Measurements from ENCODE around the gene RHD. TPM values are rescaled to one million over a fixed set of nuclear protein-coding genes. Genes with fewer than 3 reads are reported as not detected.
"Not testable (repeated sequence)": the region's sequence is repeated elsewhere in the genome, so short reads cannot be mapped to it uniquely, and the experiment has no call there.

RHD gene
- polyA plus RNA-seq, 1 of the 3 experiments (the other 2 are of a cell fraction), result not detected

DNA sequence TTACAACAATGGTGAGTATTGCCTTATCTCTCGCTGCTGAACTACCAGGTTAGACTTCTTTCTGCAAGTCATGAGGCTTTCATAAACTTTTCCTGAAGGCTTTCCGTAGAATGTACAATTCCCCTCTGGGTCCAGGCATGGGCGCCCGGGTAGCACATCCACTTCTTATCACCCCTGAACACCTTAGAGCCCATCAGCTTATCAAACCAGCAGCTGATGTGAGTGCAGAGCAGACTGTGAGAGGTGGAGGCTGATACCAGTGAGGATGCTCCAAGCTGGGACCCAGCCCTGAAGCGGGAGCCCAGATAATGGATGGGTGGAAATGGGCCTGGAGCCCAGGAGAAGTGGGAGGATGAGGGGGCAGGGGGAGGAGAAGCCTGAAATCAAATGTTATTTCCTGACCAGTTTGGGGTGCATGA is 7.4 kb downstream of the RHD start:
- H3K27me3 ChIP-seq (ENCODE audit: insufficient read depth); H3K9ac ChIP-seq; H2AFZ ChIP-seq (ENCODE audit: low read depth); DNase-seq; H3K9me2 ChIP-seq; H3K4me3 ChIP-seq (ENCODE audit: low read depth in 2 of 2, low read length in 1 of 2); H3F3A ChIP-seq (replicated peaks; ENCODE audit: insufficient read depth); H4K20me1 ChIP-seq (ENCODE audit: insufficient read depth); H3K9me3 ChIP-seq; CTCF ChIA-PET; H3K4me2 ChIP-seq; H3K4me1 ChIP-seq (ENCODE audit: control insufficient read depth in 1 of 2, insufficient read depth in 2 of 2, low read depth in 1 of 2, low read length in 1 of 2); H3K79me2 ChIP-seq (ENCODE audit: insufficient read depth); H3K36me3 ChIP-seq (replicated peaks in 1 of 2; ENCODE audit: control insufficient read depth in 1 of 2, insufficient read depth in 2 of 2, low read length in 1 of 2); H3K27ac ChIP-seq (ENCODE audit: low read depth in 2 of 2, low read length in 1 of 2): not testable (repeated sequence)
- WGBS (ENCODE audit: low lambda C conversion rate), result no CpG with 5 or more reads among the region's 5 CpGs
- POLR2A ChIA-PET, result interaction anchor here (0.6 kb wide), 1 partner anchor 32 kb away, joined by 5 read pairs; the partner anchor contains the start of gene RSRP1

DNA sequence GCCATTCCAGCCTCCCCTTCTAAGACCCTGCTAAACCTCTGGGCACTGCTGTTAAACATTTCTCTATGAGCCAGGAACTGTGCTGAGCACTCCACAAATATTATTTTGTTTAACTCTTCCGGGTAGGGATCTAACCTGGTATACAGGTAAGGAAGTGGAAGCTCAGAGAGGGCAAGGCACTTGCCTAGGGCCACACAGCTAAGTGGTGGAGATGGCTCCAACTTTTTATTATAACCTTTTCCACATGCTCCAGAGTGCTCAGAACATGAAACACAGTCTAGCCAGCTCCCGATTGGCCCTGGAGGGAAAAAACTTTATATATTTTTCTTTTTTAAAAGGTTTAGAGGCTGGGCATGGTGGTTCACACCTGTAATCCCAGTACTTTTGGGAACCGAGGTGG is 13.6 kb downstream of the RHD start:
- CTCF ChIA-PET, result interaction anchor here (0.6 kb wide), 1 partner anchor 206 kb away, joined by 3 read pairs; no protein-coding TSS in a partner anchor
- DNase-seq; POLR2A ChIA-PET; H3K4me2 ChIP-seq; H3K27ac ChIP-seq (ENCODE audit: low read depth in 2 of 2, low read length in 1 of 2); H3K79me2 ChIP-seq (ENCODE audit: insufficient read depth); H4K20me1 ChIP-seq (ENCODE audit: insufficient read depth); H3K4me3 ChIP-seq (ENCODE audit: low read depth in 2 of 2, low read length in 1 of 2); H3K9me2 ChIP-seq; H3K4me1 ChIP-seq (ENCODE audit: control insufficient read depth in 1 of 2, insufficient read depth in 2 of 2, low read depth in 1 of 2, low read length in 1 of 2); H2AFZ ChIP-seq (ENCODE audit: low read depth); H3K9me3 ChIP-seq; H3K27me3 ChIP-seq (ENCODE audit: insufficient read depth); H3K9ac ChIP-seq; H3K36me3 ChIP-seq (replicated peaks in 1 of 2; ENCODE audit: control insufficient read depth in 1 of 2, insufficient read depth in 2 of 2, low read length in 1 of 2); H3F3A ChIP-seq (replicated peaks; ENCODE audit: insufficient read depth): not testable (repeated sequence)
- 50% methylated on average over 3 of the region's 3 CpGs for WGBS (ENCODE audit: low lambda C conversion rate)

DNA sequence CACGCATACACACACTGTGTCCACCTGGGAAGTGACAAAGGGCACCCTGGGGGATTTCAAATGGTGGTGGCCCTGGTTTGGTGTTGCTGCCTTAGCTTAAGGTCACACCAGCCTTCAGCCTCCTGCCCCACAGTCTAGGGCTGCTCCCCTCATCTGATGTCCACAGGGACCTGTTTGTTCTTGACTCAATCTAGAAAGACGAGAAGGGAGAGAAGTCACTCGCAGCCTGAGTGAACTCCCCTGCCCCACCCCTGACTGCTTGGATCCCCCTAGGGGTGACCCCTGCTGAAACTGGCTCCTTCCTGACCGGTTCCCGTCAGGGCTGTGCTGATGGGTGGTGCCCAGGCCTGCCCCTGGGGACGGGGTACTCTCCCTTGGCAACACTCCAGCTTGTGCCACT is 14.9 kb downstream of the RHD start:
- H3K4me2 ChIP-seq; H3K9me2 ChIP-seq; H3K27me3 ChIP-seq (ENCODE audit: insufficient read depth); H3F3A ChIP-seq (replicated peaks; ENCODE audit: insufficient read depth); H3K4me3 ChIP-seq (ENCODE audit: low read depth in 2 of 2, low read length in 1 of 2); H3K36me3 ChIP-seq (replicated peaks in 1 of 2; ENCODE audit: control insufficient read depth in 1 of 2, insufficient read depth in 2 of 2, low read length in 1 of 2); H4K20me1 ChIP-seq (ENCODE audit: insufficient read depth); DNase-seq; POLR2A ChIA-PET; H3K79me2 ChIP-seq (ENCODE audit: insufficient read depth); H3K9ac ChIP-seq; H3K9me3 ChIP-seq; H2AFZ ChIP-seq (ENCODE audit: low read depth); H3K4me1 ChIP-seq (ENCODE audit: control insufficient read depth in 1 of 2, insufficient read depth in 2 of 2, low read depth in 1 of 2, low read length in 1 of 2); H3K27ac ChIP-seq (ENCODE audit: low read depth in 2 of 2, low read length in 1 of 2): not testable (repeated sequence)
- CTCF ChIA-PET, result interaction anchor here (0.6 kb wide), 1 partner anchor 118 kb away, joined by 3 read pairs; no protein-coding TSS in a partner anchor
- WGBS (ENCODE audit: low lambda C conversion rate), result 94% methylated on average over 2 of the region's 6 CpGs

DNA sequence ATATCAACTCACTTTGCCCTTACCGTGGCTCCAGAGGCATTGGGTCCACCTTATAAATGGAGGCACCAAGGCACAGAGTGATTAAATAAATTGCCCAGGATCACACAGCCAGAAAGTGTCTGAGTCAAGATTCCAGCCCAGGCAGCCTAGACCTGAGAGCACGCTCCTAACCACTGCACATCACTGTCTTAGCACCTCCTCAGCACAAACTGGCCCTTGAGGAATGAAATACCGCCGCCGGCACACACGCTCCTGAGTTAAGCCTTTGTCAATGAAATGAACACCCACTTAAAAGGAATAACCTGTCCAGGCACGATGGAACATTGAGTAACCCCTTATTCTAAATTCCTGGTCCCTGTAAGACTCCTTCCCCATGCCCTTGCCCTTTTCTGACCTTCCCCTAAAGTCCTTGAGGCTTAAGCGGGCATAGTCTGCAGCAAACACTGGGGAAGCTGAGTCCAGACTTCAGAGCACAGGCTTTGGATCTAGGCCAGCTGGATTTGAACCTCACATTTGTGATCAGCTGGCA is 16.3 kb downstream of the RHD start:
- H4K20me1 ChIP-seq (ENCODE audit: insufficient read depth); H3K79me2 ChIP-seq (ENCODE audit: insufficient read depth); H3K9me2 ChIP-seq; H3K4me1 ChIP-seq (ENCODE audit: control insufficient read depth in 1 of 2, insufficient read depth in 2 of 2, low read depth in 1 of 2, low read length in 1 of 2); POLR2A ChIA-PET; H3K4me2 ChIP-seq; H3F3A ChIP-seq (replicated peaks; ENCODE audit: insufficient read depth); H3K9me3 ChIP-seq; DNase-seq; CTCF ChIA-PET; H3K27ac ChIP-seq (ENCODE audit: low read depth in 2 of 2, low read length in 1 of 2); H3K36me3 ChIP-seq (replicated peaks in 1 of 2; ENCODE audit: control insufficient read depth in 1 of 2, insufficient read depth in 2 of 2, low read length in 1 of 2); H2AFZ ChIP-seq (ENCODE audit: low read depth); H3K9ac ChIP-seq; H3K4me3 ChIP-seq (ENCODE audit: low read depth in 2 of 2, low read length in 1 of 2); H3K27me3 ChIP-seq (ENCODE audit: insufficient read depth): not testable (repeated sequence)
- 71% methylated on average over 2 of the region's 8 CpGs for WGBS (ENCODE audit: low lambda C conversion rate)

DNA sequence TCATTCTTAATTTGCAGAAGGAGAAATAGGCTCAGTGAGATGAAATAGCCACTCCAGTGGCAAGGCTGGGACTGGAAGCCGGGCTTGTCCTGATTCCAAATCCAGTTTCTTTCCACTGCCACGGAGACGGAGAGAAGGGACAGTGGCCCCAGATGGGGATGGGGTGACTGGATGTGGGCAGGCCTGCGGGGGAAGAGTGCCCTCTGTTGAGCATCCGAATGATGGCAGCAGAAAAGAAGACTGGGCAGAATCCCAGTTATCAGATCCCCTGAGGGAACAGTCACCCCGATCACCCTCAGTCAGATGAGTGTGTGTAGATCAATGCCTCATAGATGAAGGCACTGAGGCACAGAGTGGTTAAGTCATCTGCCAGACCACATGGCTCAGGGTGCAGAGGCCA is 17.7 kb downstream of the RHD start:
- H3K27me3 ChIP-seq (ENCODE audit: insufficient read depth); H3K27ac ChIP-seq (ENCODE audit: low read depth in 2 of 2, low read length in 1 of 2); H3K79me2 ChIP-seq (ENCODE audit: insufficient read depth); H3K9me2 ChIP-seq; H4K20me1 ChIP-seq (ENCODE audit: insufficient read depth); H2AFZ ChIP-seq (ENCODE audit: low read depth); H3K4me2 ChIP-seq; DNase-seq; POLR2A ChIA-PET; H3K4me3 ChIP-seq (ENCODE audit: low read depth in 2 of 2, low read length in 1 of 2); H3K9ac ChIP-seq; H3K9me3 ChIP-seq; H3F3A ChIP-seq (replicated peaks; ENCODE audit: insufficient read depth); H3K4me1 ChIP-seq (ENCODE audit: control insufficient read depth in 1 of 2, insufficient read depth in 2 of 2, low read depth in 1 of 2, low read length in 1 of 2); H3K36me3 ChIP-seq (replicated peaks in 1 of 2; ENCODE audit: control insufficient read depth in 1 of 2, insufficient read depth in 2 of 2, low read length in 1 of 2); CTCF ChIA-PET: not testable (repeated sequence)
- WGBS (ENCODE audit: low lambda C conversion rate), result no CpG with 5 or more reads among the region's 6 CpGs

DNA sequence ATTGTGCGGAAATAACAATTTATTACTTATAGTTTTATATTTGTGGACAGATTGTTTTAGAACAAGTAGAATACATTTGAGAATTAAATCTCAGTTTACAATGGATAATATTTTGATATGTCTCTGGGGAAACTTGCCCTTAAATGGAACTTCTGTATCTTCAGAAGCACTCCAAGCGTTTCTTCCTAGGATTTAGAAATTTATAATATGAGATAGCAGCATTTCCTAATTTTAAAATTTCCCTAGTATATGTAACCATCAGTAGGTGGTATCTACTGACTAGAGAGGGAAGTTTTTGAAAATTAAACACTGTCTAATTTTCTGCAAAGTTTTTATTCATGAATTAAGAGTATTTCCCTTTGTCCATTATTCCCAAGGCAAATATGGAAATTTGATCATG is 21.1 kb downstream of the RHD start:
- H3K4me3 ChIP-seq (ENCODE audit: low read depth in 2 of 2, low read length in 1 of 2); H3K9me3 ChIP-seq; DNase-seq; POLR2A ChIA-PET; H3K9ac ChIP-seq; H3K79me2 ChIP-seq (ENCODE audit: insufficient read depth); H3F3A ChIP-seq (replicated peaks; ENCODE audit: insufficient read depth); H2AFZ ChIP-seq (ENCODE audit: low read depth); H3K4me1 ChIP-seq (ENCODE audit: control insufficient read depth in 1 of 2, insufficient read depth in 2 of 2, low read depth in 1 of 2, low read length in 1 of 2); H4K20me1 ChIP-seq (ENCODE audit: insufficient read depth); H3K27me3 ChIP-seq (ENCODE audit: insufficient read depth); CTCF ChIA-PET; H3K4me2 ChIP-seq; H3K36me3 ChIP-seq (replicated peaks in 1 of 2; ENCODE audit: control insufficient read depth in 1 of 2, insufficient read depth in 2 of 2, low read length in 1 of 2); H3K9me2 ChIP-seq; H3K27ac ChIP-seq (ENCODE audit: low read depth in 2 of 2, low read length in 1 of 2): not testable (repeated sequence)
- WGBS (ENCODE audit: low lambda C conversion rate), result 100% methylated on average over 2 of the region's 2 CpGs

Measured in SK-N-SH (cell line).